Activated CD8-positive, alpha-beta memory T cell treated with anti-CD3 and anti-CD28 coated beads for 48 hours (primary cell): ENCODE results near the gene OPCML.

ENCODE experiments used
- DNase-seq, 3 experiments: peaks; one replicate each; pipeline ENCODE4 v3.0.0-alpha.2; 2020; ENCODE audit warnings: low read depth in 2 of 3, low spot score in 2 of 3

Gene OPCML

GRCh38 chr11:132590986-132591385 lies 941.3 kb downstream of the OPCML start:
- DNase-seq: no peak

GRCh38 chr11:132590554-132590953 lies 941.7 kb downstream of the OPCML start:
- no peak for DNase-seq

GRCh38 chr11:132589791-132590190 lies 942.5 kb downstream of the OPCML start:
- DNase-seq: no peak

GRCh38 chr11:132588366-132588765 lies 943.9 kb downstream of the OPCML start:
- DNase-seq: no peak

GRCh38 chr11:132587716-132588115 lies 944.6 kb downstream of the OPCML start:
- DNase-seq: no peak

- DNase-seq: no peak
Measured at GRCh38 chr11:132586801-132587200, 945.5 kb downstream of the OPCML start.

GRCh38 chr11:132579634-132580327 lies 952.5 kb downstream of the OPCML start:
- no peak for DNase-seq

GRCh38 chr11:132579136-132579535 lies 953.2 kb downstream of the OPCML start:
- no peak for DNase-seq

GRCh38 chr11:132578580-132578979 lies 953.7 kb downstream of the OPCML start:
- no peak for DNase-seq

GRCh38 chr11:132576706-132577105 lies 955.6 kb downstream of the OPCML start:
- DNase-seq: no peak

- DNase-seq: no peak
Measured at GRCh38 chr11:132564091-132564885, 968.0 kb downstream of the OPCML start.

- DNase-seq: no peak
Measured at GRCh38 chr11:132563050-132563449, 969.3 kb downstream of the OPCML start.

GRCh38 chr11:132561937-132562336 lies 970.4 kb downstream of the OPCML start:
- DNase-seq: no peak

GRCh38 chr11:132559331-132560036 lies 972.8 kb downstream of the OPCML start:
- no peak for DNase-seq

GRCh38 chr11:132556316-132556715 lies 976.0 kb downstream of the OPCML start:
- no peak for DNase-seq

GRCh38 chr11:132555617-132556016 lies 976.7 kb downstream of the OPCML start:
- DNase-seq: no peak

- DNase-seq: no peak
Measured at GRCh38 chr11:132551016-132551415, 981.3 kb downstream of the OPCML start.

GRCh38 chr11:132549561-132549960 lies 982.7 kb downstream of the OPCML start:
- DNase-seq: no peak

- DNase-seq: no peak
Measured at GRCh38 chr11:132549001-132549400, 983.3 kb downstream of the OPCML start.

- DNase-seq: no peak
Measured at GRCh38 chr11:132544007-132544406, 988.3 kb downstream of the OPCML start.

- DNase-seq: no peak
Measured at GRCh38 chr11:132541794-132542193, 990.5 kb downstream of the OPCML start.

- no peak for DNase-seq
Measured at GRCh38 chr11:132540581-132540980, 991.7 kb downstream of the OPCML start.
